DND-41 (cell line): ENCODE results near the gene TRIML2.

ENCODE experiments used
- CTCF ChIP-seq: IDR thresholded peaks from 2 replicates; pipeline ENCODE4 v1.5.1; 2012; ENCODE audit warnings: borderline replicate concordance, low read length, moderate library complexity, mild to moderate bottlenecking; ENCODE audit not compliant: poor library complexity, severe bottlenecking; ENCODE audit errors: extremely low read depth
- EZH2 ChIP-seq: IDR thresholded peaks from 3 replicates; pipeline ENCODE4 v1.6.1; 2012; ENCODE audit warnings: borderline replicate concordance, low read depth, mild to moderate bottlenecking, moderate library complexity, low read length, inconsistent platforms; ENCODE audit not compliant: severe bottlenecking

- TF ChIP-seq CTCF (no peak), EZH2 (no peak)
Observed at GRCh38 chr4:188092824-188093223, 16.6 kb downstream of the TRIML2 start.
